Measurements from ENCODE around the gene SRRM1.

SRRM1 gene

DNA sequence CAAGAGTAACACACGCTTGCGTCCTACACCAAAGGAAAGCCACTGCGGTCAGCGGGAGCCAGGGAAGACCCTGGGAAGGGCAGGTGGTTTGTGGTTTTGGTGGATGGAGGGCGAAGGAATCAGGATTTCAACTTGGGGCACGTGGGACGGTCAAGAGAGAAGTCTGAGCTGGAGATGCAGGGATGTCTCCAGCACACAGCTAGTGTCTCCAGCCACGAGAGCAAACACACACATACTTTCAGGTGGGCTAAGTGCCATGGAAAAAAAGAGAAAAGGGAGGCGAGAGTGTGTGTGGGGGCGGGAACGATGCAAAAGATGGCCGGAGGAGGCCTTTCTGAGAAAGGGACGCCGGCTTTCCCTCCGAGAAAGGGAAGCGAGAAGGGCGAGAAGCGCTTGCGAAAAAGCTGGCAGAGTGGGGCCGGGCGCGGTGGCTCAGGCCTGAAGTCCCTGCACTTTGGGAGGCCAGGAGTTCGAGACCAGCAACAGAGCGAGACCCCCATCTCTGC, 1.4 kb upstream of the SRRM1 start:
- in situ Hi-C loops (cut with MboI; ENCODE audit: low sequenced_read_pairs, unreplicated experiment), result no loop called here
- TF ChIP-seq, protein P1, sequence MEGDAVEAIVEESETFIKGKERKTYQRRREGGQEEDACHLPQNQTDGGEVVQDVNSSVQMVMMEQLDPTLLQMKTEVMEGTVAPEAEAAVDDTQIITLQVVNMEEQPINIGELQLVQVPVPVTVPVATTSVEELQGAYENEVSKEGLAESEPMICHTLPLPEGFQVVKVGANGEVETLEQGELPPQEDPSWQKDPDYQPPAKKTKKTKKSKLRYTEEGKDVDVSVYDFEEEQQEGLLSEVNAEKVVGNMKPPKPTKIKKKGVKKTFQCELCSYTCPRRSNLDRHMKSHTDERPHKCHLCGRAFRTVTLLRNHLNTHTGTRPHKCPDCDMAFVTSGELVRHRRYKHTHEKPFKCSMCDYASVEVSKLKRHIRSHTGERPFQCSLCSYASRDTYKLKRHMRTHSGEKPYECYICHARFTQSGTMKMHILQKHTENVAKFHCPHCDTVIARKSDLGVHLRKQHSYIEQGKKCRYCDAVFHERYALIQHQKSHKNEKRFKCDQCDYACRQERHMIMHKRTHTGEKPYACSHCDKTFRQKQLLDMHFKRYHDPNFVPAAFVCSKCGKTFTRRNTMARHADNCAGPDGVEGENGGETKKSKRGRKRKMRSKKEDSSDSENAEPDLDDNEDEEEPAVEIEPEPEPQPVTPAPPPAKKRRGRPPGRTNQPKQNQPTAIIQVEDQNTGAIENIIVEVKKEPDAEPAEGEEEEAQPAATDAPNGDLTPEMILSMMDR (IDR thresholded peaks at IDR 0.05; ENCODE audit: borderline replicate concordance, control extremely low read depth, extremely low read depth, insufficient read depth, missing control alignments), result no peak
- DNase-seq (ENCODE audit: low spot score), result peak; percentile 47

DNA sequence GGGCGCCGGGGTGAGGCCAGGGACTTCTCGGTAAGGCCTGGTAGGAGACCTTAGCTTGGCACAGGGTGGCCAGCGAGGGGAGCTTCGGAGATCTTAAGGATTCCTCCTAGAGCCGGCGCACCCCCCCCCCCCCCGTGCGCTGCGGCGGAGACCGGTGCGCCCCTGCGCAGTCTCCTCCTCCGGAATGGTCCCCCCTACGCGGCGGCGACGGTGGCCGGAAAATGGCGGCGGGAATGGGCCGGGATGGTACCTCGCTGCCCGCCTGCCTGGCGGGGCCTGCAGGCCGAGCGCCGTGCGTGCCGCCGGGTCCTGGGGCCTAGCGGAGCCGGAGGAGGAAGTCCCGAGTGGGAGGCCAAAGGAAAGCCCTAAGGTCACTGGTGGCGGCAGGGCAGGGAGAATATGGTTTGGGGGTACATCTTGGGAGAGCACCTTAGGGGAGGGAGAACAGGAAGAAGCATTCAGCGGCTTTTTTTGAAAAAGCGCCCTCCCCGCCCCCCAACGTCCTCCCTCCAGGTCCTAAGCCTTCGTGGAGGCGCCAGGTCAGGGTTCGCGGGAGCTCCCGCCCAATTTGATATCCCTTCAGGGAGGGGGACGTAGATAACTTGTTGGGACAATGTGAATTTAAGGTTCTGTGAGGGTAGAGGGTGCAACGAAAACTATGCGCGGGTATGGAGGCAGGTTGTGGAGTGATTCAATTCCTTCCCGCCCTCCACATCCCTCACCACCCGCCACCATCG, 429 bp downstream of the SRRM1 start:
- TF ChIP-seq, protein P1 (IDR thresholded peaks at IDR 0.05; ENCODE audit: borderline replicate concordance, control extremely low read depth, extremely low read depth, insufficient read depth, missing control alignments), result no peak
- in situ Hi-C loops (cut with MboI; ENCODE audit: low sequenced_read_pairs, unreplicated experiment), result no loop called here
- no peak for DNase-seq (ENCODE audit: low spot score)

DNA sequence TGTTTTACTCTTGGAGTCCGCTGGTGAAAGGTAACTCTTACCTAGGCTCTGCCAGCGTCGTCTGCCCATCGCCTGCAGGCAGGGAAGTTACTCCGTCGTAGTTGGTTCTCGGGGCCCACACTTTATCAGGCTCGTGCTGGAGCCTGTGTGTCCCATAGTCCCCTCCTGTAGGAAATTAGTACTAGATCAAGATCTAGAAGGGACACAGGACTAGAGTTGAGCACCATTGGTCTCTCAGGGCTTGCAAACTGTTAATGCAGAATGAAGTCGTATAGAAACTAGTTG, 940 bp downstream of the SRRM1 start:
- no peak for DNase-seq (ENCODE audit: low spot score)
- in situ Hi-C loops (cut with MboI; ENCODE audit: low sequenced_read_pairs, unreplicated experiment), result no loop called here
- TF ChIP-seq, protein P1 (IDR thresholded peaks at IDR 0.05; ENCODE audit: borderline replicate concordance, control extremely low read depth, extremely low read depth, insufficient read depth, missing control alignments), result no peak

DNA sequence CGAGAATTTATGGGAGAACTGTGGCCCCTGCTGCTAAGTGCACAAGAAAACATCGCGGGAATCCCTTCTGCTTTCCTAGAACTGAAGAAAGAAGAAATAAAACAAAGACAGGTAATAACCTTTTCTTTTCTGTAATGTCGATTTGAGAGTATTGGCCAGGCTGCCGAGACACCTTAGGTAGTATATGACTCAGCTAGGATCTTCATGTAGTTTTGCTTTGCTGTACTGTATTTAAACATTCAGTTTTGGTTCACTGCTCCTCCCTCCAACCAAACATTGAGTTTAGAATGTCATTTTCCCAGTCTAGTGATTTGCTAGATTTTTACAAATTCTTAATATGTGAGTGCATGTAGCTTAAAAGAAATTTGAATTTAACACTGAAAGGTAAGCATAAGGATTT, 5.8 kb downstream of the SRRM1 start:
- TF ChIP-seq, protein P1 (IDR thresholded peaks at IDR 0.05; ENCODE audit: borderline replicate concordance, control extremely low read depth, extremely low read depth, insufficient read depth, missing control alignments), result no peak
- DNase-seq (ENCODE audit: low spot score), result no peak
- in situ Hi-C loops (cut with MboI; ENCODE audit: low sequenced_read_pairs, unreplicated experiment), result no loop called here

DNA sequence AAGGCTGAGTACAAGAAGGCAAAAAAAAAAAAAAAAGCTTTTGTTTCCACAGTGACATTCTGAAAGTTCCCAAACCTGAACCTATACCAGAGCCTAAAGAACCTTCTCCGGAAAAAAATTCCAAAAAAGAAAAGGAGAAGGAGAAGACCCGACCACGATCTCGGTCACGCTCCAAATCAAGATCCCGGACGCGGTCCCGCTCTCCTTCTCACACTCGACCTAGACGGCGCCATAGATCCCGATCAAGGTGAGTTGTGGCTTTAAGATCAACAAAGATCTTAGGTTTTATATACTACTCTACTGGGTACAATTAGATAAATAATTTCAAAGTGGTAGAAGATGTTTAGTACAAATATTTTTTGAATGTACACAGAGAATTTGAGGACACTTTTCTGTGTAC, 9.3 kb downstream of the SRRM1 start:
- in situ Hi-C loops (cut with MboI; ENCODE audit: low sequenced_read_pairs, unreplicated experiment), result no loop called here
- DNase-seq (ENCODE audit: low spot score), result no peak
- TF ChIP-seq, protein P1 (IDR thresholded peaks at IDR 0.05; ENCODE audit: borderline replicate concordance, control extremely low read depth, extremely low read depth, insufficient read depth, missing control alignments), result no peak

DNA sequence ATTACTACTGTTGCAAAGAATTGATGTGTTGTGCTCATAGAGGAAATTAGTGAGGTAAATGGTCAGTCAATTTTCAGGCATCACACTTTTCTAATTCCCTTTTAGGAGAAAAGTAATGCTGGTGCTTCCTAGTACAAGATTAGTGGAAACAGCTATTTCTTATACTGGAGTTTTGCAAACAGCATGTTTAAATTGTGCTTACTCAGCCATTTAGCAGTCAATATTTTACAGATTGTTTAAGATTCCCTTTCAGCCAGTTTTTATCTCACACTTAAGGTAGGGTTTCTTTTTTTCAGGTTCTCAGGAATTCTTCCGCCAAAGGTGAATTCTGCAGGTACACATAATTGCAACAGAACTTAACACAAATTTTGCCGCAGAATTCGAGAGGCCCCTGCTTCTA, 10.9 kb downstream of the SRRM1 start:
- in situ Hi-C loops (cut with MboI; ENCODE audit: low sequenced_read_pairs, unreplicated experiment), result no loop called here
- no peak for DNase-seq (ENCODE audit: low spot score)

More for the DNA sequence above, 10.9 kb downstream of the SRRM1 start:
- TF ChIP-seq, protein P1 (IDR thresholded peaks at IDR 0.05; ENCODE audit: borderline replicate concordance, control extremely low read depth, extremely low read depth, insufficient read depth, missing control alignments), result no peak

All from GM13976 (cell line).